Measurements from ENCODE around the gene SIAH1. TPM values are rescaled to one million over a fixed set of nuclear protein-coding genes. Genes with fewer than 3 reads are reported as not detected.

The SIAH1 gene
- total and polyA plus RNA-seq, 9 of the 15 experiments (the other 6 are each of a cell fraction or from before 2014, with no cell fraction given) = 4.1 to 14.3 (median 12.5) TPM

GRCh38 chr16:48385253-48386150 is at the start of gene SIAH1 (continued):
- TF ChIP-seq RBFOX2 (IDR thresholded peaks at IDR 0.05; ENCODE audit: low read depth, low read length) (peak; percentile 89), HIVEP1 (CRISPR knock-in tag; IDR thresholded peaks at IDR 0.05) (no peak), ZNF277 (CRISPR knock-in tag; IDR thresholded peaks at IDR 0.05; ENCODE audit: borderline replicate concordance) (no peak), ZNF3 (CRISPR knock-in tag; IDR thresholded peaks at IDR 0.05) (no peak), ZNF384 (IDR thresholded peaks at IDR 0.05; ENCODE audit: low read depth, low read length) (no peak), MCM5 (IDR thresholded peaks at IDR 0.05; ENCODE audit: low read depth) (no peak), NR2C2 (CRISPR knock-in tag; IDR thresholded peaks at IDR 0.05) (no peak), NR2C2 (tag; IDR thresholded peaks at IDR 0.05) (peak; percentile 69), ZFP1 (CRISPR knock-in tag; IDR thresholded peaks at IDR 0.05) (no peak), TSC22D4 (tag; IDR thresholded peaks at IDR 0.05) (no peak), ZFP91 (CRISPR knock-in tag; IDR thresholded peaks at IDR 0.05) (no peak), ARID4B (CRISPR knock-in tag; IDR thresholded peaks at IDR 0.05) (no peak), FOXA1 (IDR thresholded peaks at IDR 0.05; ENCODE audit: borderline replicate concordance) (no peak), HMG20A (CRISPR knock-in tag; conservative IDR thresholded peaks at IDR 0.05) (no peak), CBFB (CRISPR knock-in tag; IDR thresholded peaks at IDR 0.05) (no peak), PCBP1 (IDR thresholded peaks at IDR 0.05; ENCODE audit: low read depth, low read length, poor library complexity, severe bottlenecking) (peak; percentile 45), RCOR1 (IDR thresholded peaks at IDR 0.05; ENCODE audit: borderline replicate concordance in 1 of 2, low read depth in 2 of 2, low read length in 2 of 2) (no peak)

Data from K562 (cell line).